NCI-H2227 (cell line): Measurements from ENCODE around the gene SELENOP.

Experiments used
- DNase-seq: peaks from one replicate; lab custom pipeline; 2025; ENCODE audit not compliant: unreplicated experiment; lab: John Stamatoyannopoulos, UW

The SELENOP gene

DNA sequence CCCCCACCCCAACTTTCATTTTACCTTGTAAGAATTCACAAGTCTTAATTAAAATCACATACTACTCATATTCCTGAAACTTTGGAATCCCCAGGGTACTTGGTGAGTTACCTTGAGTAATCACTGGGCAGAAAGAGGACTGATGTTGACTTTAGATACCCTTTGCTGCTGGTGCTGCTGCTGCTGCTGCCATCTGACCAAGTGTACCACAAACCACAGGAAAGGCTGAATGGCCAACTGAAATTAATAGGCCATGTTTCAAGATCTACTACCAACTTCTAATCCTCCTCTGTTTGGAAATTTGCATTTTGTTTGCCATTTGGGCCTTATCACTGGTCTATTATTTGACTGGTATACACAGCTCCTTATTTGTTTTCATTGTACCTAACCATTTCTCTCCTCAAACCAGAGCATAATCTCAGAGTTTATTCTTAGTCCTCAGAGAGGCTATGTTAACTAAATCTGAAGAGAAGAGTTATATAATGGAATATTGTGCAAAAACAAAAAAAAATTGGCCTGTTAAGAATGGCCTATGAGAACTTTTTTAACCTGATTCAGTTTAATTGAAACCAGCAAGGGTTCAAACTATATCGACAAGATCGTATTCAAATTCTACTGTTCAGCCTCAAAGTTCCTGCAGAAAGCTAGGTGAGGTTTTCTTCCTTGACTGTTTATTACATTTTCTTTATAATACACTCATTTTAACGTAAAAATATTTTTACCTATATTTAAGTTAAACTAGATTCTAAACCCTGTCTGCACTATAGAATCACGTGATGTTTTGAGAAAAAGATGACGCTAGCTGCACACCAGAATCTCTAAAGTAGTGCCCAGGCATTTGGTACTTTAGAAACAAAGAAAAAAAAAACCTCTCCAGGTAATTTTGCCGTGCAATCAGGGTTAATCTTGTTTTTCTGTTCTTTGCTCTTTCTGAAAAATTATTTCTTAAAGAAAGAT lies 13.1 kb downstream of the SELENOP start:
- no peak for DNase-seq

GRCh38 chr5:42791151-42791550 lies 20.5 kb downstream of the SELENOP start:
- DNase-seq = no peak

- DNase-seq = no peak
Measured at GRCh38 chr5:42787845-42788244, 23.8 kb downstream of the SELENOP start.

DNA sequence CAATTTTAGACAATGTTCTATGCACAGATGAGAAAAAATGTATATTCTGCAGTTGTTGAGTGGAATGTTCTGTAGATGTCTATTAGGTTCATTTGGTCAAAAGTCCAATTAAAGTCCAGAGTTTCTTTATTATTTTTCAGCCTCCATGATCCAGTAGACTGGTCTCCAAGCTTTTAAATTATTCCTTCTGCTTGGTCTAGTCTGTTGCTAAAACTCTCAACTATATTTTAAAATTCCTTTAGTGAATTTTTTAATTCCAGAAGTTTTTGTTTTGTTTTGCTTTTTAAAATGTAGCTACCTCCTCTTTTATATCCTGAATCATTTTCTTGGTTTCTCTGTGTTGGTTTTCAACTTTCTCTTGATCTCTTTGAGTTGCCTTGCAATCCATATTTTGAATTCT lies 24.6 kb downstream of the SELENOP start:
- DNase-seq = no peak

DNA sequence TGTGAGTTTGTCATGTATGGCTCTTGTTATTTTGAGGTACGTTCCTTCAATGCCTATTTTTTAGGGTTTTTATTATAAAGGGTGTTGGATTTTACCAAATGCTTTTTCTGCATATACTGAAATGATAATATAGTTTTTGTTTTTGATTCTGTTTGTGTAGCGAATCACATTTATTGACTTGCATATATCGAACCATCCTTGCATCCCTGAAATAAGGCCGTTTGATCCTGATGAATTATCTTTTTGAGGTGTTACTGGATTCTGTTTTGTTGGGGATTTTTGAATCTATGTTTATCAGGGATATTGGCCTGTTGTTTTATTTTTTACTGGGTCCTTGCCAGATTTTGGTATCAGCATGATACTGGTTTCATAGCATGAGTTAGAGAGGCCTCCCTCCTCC lies 25.9 kb downstream of the SELENOP start:
- no peak for DNase-seq

- no peak for DNase-seq
Measured at GRCh38 chr5:42784132-42784531, 27.6 kb downstream of the SELENOP start.

DNA sequence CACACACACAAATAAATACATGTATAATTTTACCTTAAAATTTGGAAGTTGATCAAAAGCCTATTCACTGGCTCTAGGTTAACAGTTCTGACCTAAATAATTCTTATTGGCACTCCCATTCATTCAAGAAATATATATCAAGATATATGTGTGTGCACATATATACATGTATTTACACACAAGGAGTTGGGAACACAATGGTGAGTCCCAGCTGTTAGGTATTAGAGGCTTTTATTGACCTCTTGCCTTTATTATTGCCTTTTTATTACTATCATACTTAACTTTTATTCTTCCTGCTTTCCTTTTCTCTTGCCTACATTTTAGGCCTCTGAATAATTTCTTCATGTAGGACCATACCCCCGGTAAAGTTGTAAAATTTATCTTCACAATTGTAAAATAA lies 30.1 kb downstream of the SELENOP start:
- no peak for DNase-seq

DNA sequence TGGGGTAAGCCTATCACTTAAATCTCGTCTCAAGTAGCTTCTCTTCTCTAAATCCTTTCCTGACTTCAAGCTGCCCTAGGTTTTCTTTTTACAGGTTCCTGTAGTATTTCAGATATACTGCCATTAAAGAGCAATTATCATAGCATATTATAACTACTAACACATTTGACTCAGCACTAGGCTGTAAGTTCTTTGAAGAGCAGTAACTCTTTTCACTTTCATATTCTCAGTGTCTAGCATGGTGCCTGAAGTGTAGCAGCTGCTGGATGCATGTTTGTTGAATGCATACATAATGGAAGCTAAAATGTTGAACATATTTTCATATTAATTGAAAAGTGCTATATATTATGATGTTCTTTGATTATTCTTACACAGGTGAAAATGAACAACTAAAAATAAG lies 32.6 kb downstream of the SELENOP start:
- no peak for DNase-seq

DNA sequence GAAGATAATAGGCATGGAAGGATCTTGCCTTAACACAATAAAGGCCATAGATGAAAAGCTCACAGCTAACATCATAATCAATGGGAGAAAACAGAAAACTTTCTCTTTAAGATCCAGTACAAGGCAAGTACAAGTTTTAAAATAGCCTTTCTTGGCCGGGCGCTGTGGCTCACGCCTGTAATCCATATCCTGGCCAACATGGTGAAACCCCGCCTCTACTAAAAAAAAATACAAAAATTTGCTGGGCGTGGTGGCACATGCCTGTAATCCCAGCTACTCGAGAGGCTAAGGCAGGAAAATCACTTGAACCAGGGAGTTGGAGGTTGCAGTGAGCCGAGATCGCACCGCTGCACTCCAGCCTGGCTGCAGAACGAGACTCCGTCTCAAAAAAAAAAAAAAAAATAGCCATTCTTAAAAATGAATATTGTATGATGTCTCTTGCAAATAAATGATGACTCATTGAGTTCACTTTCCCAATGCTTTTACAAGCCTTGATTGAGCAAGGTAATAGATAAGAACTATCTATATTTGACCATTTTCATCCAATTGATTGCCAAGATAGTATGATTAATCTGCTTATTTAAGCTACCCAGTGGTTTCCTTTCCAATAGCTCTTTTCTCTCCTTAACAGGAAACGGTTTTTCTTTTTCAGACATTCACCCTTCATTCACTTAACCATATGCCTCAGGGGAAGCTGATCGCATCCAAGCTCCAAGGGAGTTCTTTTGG lies 39.3 kb downstream of the SELENOP start:
- DNase-seq = no peak

- DNase-seq = no peak
Measured at GRCh38 chr5:42770003-42770402, 41.7 kb downstream of the SELENOP start.

- DNase-seq = no peak
Measured at GRCh38 chr5:42768106-42768504, 43.6 kb downstream of the SELENOP start.

- DNase-seq = peak; percentile 51
Measured at GRCh38 chr5:42767491-42768105, 44.1 kb downstream of the SELENOP start.

GRCh38 chr5:42761791-42762190 lies 49.9 kb downstream of the SELENOP start:
- no peak for DNase-seq

DNA sequence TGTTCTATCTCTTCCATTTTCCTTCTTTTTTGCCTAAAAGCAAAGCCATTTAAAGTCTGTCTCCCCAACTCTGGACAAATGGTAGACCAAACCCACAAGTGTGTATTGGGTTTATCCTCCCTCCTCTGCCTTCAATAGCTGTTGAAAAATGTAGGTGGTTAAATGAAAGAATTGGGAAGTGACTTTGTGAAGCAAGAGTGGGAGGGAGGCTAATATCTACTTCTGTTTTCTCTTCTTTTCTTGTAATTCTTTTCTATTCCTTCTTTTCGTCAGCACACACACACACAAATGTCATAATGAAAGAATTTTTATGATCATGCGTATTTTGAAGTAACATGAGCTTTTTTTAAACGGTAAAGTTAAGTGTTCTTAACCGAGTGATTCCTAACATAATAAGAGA lies 51.3 kb downstream of the SELENOP start:
- no peak for DNase-seq

GRCh38 chr5:42759456-42759855 lies 52.2 kb downstream of the SELENOP start:
- no peak for DNase-seq

GRCh38 chr5:42756606-42757601 lies 54.8 kb downstream of the SELENOP start, which contains the start of gene CCDC152:
TSS of gene CCDC152 (plus strand) at chr5:42756818. CDS start at chr5:42759122, 2,304 bp downstream.
- peak; percentile 93 for DNase-seq

DNA sequence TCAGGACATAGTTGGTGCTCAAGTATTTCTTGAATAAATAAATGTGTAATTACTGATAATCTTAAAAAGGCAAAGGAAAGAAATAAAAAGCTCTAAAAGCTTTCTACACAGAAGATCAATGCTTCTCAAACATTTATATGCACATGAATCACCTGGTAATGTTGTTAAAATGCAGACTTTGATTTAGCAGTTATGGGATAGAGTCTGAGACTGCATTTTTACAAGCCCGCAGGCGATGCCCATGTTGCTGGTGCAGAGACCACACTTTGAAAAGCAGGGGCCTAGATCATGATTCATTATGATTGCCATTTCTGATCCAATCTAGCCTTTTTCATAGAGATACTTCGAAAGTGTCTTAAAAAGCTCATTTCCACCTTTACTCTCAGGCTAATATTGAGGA lies 58.6 kb downstream of the SELENOP start:
- no peak for DNase-seq

- no peak for DNase-seq
Measured at GRCh38 chr5:42751044-42751443, 60.6 kb downstream of the SELENOP start.

GRCh38 chr5:42750507-42750906 lies 61.2 kb downstream of the SELENOP start:
- DNase-seq = no peak
